Cardiac muscle cell (in vitro differentiated cells and primary cell): ENCODE results near the gene ZNF146. TPM values are rescaled to one million over a fixed set of nuclear protein-coding genes. Genes with fewer than 3 reads are reported as not detected.

ENCODE experiments used
- DNase-seq, 2 donors: peaks; one replicate each; pipeline versions ENCODE4 v3.0.0 to v3.0.0-alpha.2; 2010 to 2017; ENCODE audit warnings: low read depth in 1 of 2, low spot score in 1 of 2
- H3K27ac ChIP-seq: fragments of 200-600 bp; sonication (generic); 2 replicates; pipeline ENCODE4 v1.5.1; 2016
- H3K27me3 ChIP-seq: fragments of 200-600 bp; sonication (generic); 2 replicates; pipeline ENCODE4 v1.6.0; 2016; ENCODE audit warnings: control low read depth
- H3K36me3 ChIP-seq: fragments of 200-600 bp; sonication (generic); 2 replicates; pipeline ENCODE4 v1.5.1; 2016; ENCODE audit warnings: control low read depth
- H3K4me1 ChIP-seq: fragments of 200-600 bp; sonication (generic); 2 replicates; pipeline ENCODE4 v1.8.1; 2017; ENCODE audit warnings: low read depth, mild to moderate bottlenecking, mixed run types
- H3K4me3 ChIP-seq: fragments of 200-600 bp; sonication (generic); 2 replicates; pipeline ENCODE4 v1.5.1; 2016; ENCODE audit warnings: mild to moderate bottlenecking
- H3K9me3 ChIP-seq: fragments of 200-600 bp; sonication (generic); 2 replicates; pipeline ENCODE4 v1.5.1; 2017; ENCODE audit warnings: low read depth, mild to moderate bottlenecking, control low read depth
- polyA plus RNA-seq: library from polyadenylated mRNA; unstranded; fragments of >200 nt; fragmentation: Nextera tagmentation; extraction: Ambion mirVana; gene quantifications from 2 replicates; pipeline ENCODE4 v1.2.1, GENCODE V29; 2016
- total RNA-seq: library from RNA; depleted of rRNA; stranded (reverse); fragments of >200 nt; gene quantifications from 2 replicates; pipeline ENCODE4 v1.2.3, GENCODE V29; 2016
- TF ChIP-seq, protein P1 (sequence below): IDR thresholded peaks from 2 replicates; pipeline ENCODE4 v1.5.1; 2012; ENCODE audit warnings: low read depth, mild to moderate bottlenecking, low read length

The ZNF146 gene
- total and polyA plus RNA-seq, 2 experiments from 2014 or later = 39.8 to 83.4 TPM

DNA sequence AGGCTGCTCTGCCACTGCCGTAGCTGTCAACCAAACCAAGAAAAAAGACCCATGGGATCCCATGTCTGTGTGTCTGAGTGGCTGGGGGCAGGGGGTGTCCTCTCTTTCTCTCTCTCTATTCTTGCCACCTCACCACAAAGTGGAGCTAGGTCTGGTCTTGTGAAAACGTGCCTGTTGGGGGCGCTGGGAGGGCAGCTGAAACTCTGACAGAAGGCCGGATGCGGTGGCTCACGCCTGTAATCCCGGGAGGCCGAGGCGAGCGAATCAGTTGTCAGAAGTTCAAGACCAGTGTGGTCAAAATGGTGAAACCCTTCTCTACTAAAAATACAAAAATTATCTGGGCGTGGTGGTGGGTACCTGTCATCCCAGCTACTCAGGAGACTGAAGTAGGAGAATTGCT lies 29.2 kb downstream of the ZNF146 start:
- TF ChIP-seq, protein P1, sequence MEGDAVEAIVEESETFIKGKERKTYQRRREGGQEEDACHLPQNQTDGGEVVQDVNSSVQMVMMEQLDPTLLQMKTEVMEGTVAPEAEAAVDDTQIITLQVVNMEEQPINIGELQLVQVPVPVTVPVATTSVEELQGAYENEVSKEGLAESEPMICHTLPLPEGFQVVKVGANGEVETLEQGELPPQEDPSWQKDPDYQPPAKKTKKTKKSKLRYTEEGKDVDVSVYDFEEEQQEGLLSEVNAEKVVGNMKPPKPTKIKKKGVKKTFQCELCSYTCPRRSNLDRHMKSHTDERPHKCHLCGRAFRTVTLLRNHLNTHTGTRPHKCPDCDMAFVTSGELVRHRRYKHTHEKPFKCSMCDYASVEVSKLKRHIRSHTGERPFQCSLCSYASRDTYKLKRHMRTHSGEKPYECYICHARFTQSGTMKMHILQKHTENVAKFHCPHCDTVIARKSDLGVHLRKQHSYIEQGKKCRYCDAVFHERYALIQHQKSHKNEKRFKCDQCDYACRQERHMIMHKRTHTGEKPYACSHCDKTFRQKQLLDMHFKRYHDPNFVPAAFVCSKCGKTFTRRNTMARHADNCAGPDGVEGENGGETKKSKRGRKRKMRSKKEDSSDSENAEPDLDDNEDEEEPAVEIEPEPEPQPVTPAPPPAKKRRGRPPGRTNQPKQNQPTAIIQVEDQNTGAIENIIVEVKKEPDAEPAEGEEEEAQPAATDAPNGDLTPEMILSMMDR = no peak
- no peaks in the 10 kb centered on the region for H3K36me3 ChIP-seq
- no peak overlapping the region for H3K4me3 ChIP-seq
- no peaks in the 10 kb centered on the region for H3K4me1 ChIP-seq
- H3K27me3 ChIP-seq = no peaks in the 10 kb centered on the region
- H3K9me3 ChIP-seq = no peaks in the 10 kb centered on the region
- DNase-seq = no peak
- H3K27ac ChIP-seq = no peak overlapping the region

DNA sequence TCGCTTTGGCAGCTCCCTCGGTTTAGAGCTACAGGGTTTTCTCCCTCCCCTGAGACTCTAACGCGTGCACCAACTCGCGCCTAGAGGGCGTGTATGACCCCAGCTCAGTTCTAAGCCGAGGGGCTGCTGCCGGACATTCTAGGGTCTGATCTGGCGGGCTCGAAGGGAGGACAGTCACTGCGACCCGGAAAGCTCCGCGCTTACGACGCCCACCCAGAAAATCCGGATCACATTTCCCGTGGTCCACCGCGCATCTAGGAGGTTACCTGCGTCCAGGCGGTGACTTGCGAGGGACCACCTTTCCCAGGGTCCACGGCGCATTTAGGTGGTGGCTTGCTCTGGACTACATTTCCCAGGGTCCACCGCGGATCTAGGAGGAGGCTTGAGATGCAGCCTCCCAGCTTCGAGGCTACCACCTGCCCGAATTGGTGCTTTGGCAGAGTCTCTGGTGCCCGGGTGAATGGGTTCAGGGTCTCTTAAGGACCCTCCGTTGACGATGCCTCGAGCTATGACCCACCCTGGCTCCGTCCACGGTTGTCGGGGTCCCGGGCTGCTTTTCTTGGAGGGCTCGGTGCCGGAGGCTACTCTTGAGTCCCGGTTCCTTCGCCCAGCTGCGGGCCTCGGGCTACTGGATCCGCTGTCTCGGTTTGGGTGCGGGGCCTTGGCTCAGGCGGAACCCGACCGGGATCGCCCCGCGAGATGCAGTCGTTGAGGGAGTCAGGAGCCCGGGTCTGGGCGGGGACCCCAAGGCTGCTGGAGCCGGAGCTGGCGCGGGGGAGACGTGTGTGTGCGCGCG lies 30.5 kb downstream of the ZNF146 start:
- no peaks in the 10 kb centered on the region for H3K27me3 ChIP-seq
- DNase-seq = peak in 1 of 2 donors; percentile 26
- no peak overlapping the region for H3K27ac ChIP-seq
- H3K9me3 ChIP-seq = no peaks in the 10 kb centered on the region
- TF ChIP-seq, protein P1 = no peak
- H3K4me1 ChIP-seq = no peaks in the 10 kb centered on the region
- H3K4me3 ChIP-seq = no peak overlapping the region
- no peaks in the 10 kb centered on the region for H3K36me3 ChIP-seq

DNA sequence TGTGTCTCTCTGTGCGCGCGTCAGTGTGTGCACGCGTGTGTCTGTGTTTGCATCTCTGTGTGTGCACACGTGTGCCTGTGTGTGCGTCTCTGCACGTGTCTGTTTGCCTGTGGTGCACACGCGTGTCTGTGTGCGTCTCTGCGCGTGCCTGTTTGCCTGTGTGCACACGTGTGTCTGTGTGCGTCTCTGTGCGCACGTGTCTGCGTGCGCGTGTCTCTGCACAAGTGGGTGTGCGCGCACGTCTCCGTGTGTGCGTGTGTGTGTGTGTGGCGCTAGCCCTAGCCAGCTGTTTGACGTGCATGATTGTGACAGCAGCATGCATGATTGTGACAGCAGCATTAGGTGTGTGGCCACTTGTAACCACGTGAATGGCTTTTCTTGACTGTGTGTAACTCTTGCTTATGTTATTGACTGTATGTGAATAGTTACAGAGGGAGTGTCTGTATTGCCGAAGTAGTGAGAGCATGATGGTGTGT lies 31.1 kb downstream of the ZNF146 start:
- Histone ChIP-seq H3K27ac (no peak overlapping the region), H3K4me3 (no peak overlapping the region), H3K27me3 (no peaks in the 10 kb centered on the region), H3K36me3 (no peaks in the 10 kb centered on the region), H3K4me1 (no peaks in the 10 kb centered on the region), H3K9me3 (no peaks in the 10 kb centered on the region)
- peak in 1 of 2 donors; percentile 22 for DNase-seq
- TF ChIP-seq, protein P1 = no peak

DNA sequence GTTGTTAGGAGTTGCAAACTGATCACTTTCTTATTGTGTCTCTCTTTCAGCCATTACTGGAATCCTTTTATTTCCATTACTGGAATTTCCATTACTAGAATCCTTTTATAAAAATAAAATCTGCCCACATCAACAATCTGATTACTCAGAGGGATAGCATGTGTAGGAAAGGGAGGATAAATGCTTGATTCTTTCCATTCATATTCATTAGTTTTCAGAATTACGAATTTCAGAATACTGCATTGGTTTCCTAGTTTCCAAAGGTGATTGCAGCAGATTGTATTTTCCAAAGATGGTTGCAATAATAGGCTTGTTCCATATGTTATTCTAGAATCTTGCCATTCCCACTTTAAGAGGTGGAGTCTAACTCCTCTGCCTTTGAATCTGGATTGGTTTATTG lies 37.1 kb downstream of the ZNF146 start:
- Histone ChIP-seq H3K4me3 (no peak overlapping the region), H3K27me3 (no peaks in the 10 kb centered on the region), H3K9me3 (no peaks in the 10 kb centered on the region), H3K36me3 (no peaks in the 10 kb centered on the region), H3K27ac (no peak overlapping the region), H3K4me1 (no peaks in the 10 kb centered on the region)
- TF ChIP-seq, protein P1 = no peak
- DNase-seq = no peak

DNA sequence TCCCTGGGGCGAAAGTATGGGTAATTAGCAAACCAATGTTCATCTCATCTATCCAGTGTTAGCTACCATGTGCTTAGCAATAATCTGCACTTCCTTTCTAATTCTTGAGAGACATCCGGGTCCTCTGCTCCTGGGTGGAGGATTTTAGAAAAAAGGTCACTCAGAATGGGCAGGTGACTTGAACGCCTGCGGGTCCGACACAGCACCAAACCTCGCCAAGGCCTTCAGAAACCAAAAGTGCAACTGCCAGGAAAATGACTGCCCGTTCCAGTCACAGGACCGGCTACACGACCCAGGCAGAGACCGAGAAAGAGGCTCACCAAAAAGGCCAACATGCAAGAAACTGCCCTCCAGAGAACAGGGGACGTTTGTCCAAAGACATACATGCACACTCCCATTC lies 39.9 kb downstream of the ZNF146 start:
- H3K27me3 ChIP-seq = no peaks in the 10 kb centered on the region

More for the DNA sequence above, 39.9 kb downstream of the ZNF146 start:
- H3K4me1 ChIP-seq = no peaks in the 10 kb centered on the region
- TF ChIP-seq, protein P1 = no peak
- H3K27ac ChIP-seq = no peak overlapping the region
- H3K36me3 ChIP-seq = no peaks in the 10 kb centered on the region
- no peak overlapping the region for H3K4me3 ChIP-seq
- no peak for DNase-seq
- no peaks in the 10 kb centered on the region for H3K9me3 ChIP-seq
